K562 (cell line): ENCODE results near the gene RNF141. TPM values are rescaled to one million over a fixed set of nuclear protein-coding genes. Genes with fewer than 3 reads are reported as not detected.

Source experiments
- ARID1B ChIP-seq: fragments of 450-650 bp; IDR thresholded peaks from 2 replicates; pipeline ENCODE4 v1.6.1; 2016; ENCODE audit warnings: antibody characterized with exemption, mild to moderate bottlenecking, inconsistent platforms
- BMI1 ChIP-seq: fragments of 150-350 bp; IDR thresholded peaks from 2 replicates; pipeline ENCODE4 v1.6.1; 2014; ENCODE audit warnings: low read length
- CREB3L1 ChIP-seq: fragments of 450-650 bp; IDR thresholded peaks from 2 replicates; pipeline ENCODE4 v1.6.1; 2014; ENCODE audit warnings: low read depth, mild to moderate bottlenecking, moderate library complexity, borderline replicate concordance
- EWSR1 ChIP-seq: fragments of 450-650 bp; IDR thresholded peaks from 2 replicates; pipeline ENCODE4 v1.6.1; 2018; ENCODE audit warnings: borderline replicate concordance, mild to moderate bottlenecking, low read depth, moderate library complexity; ENCODE audit not compliant: partially characterized antibody
- EZH2 ChIP-seq: IDR thresholded peaks from 2 replicates; pipeline ENCODE4 v1.6.1; 2012; ENCODE audit warnings: low read depth, mild to moderate bottlenecking, inconsistent platforms, low read length, borderline replicate concordance
- FOS ChIP-seq: IDR thresholded peaks from 3 replicates; pipeline ENCODE4 v1.6.1; 2011; ENCODE audit not compliant: insufficient read length; ENCODE audit errors: extremely low read depth
- GATA2 ChIP-seq: sonication (generic); formaldehyde crosslinking; IDR thresholded peaks from 2 replicates; pipeline ENCODE4 v1.4.0; 2020; ENCODE audit warnings: mild to moderate bottlenecking, missing genetic modification reagents
- KAT7 ChIP-seq: sonication (generic); formaldehyde crosslinking; IDR thresholded peaks from 2 replicates; pipeline ENCODE4 v1.8.0; 2022; ENCODE audit warnings: missing genetic modification reagents, mild to moderate bottlenecking, borderline replicate concordance
- MCM7 ChIP-seq, 2 experiments: fragments of 450-650 bp; IDR thresholded peaks; 2 replicates each; pipeline ENCODE4 v1.6.1; 2016 to 2018
- NCOA2 ChIP-seq, 2 experiments: fragments of 450-650 bp; IDR thresholded peaks; 2 replicates each; pipeline ENCODE4 v1.6.1; 2018; ENCODE audit warnings: mild to moderate bottlenecking in 2 of 2, moderate library complexity in 1 of 2; ENCODE audit not compliant: partially characterized antibody in 2 of 2
- PRPF4 ChIP-seq: fragments of 200-400 bp; formaldehyde crosslinking; IDR thresholded peaks from one replicate; pipeline ENCODE4 v1.6.1; 2017; ENCODE audit warnings: low read length, low read depth, mild to moderate bottlenecking; ENCODE audit not compliant: insufficient read depth, poor library complexity, severe bottlenecking
- RUNX1 ChIP-seq: sonication (generic); IDR thresholded peaks from 2 replicates; pipeline ENCODE4 v1.6.1; 2016; ENCODE audit warnings: antibody characterized with exemption, low read depth
- TCF7L2 ChIP-seq: fragments of 150-350 bp; IDR thresholded peaks from 2 replicates; pipeline ENCODE4 v1.6.1; 2016; ENCODE audit warnings: low read depth, mild to moderate bottlenecking, low read length, moderate library complexity
- TRIM28 ChIP-seq: fragments of 450-650 bp; IDR thresholded peaks from 2 replicates; pipeline ENCODE4 v1.6.1; 2017
- TSC22D4 ChIP-seq: fragments of 450-650 bp; IDR thresholded peaks from 2 replicates; pipeline ENCODE4 v1.6.1; 2016; ENCODE audit warnings: missing genetic modification characterization, missing biosample characterization, control low read depth
- ZBTB17 ChIP-seq: fragments of 450-650 bp; formaldehyde crosslinking; IDR thresholded peaks from 2 replicates; pipeline ENCODE4 v1.4.0; 2020; ENCODE audit warnings: mild to moderate bottlenecking
- ZBTB7A ChIP-seq: IDR thresholded peaks from 2 replicates; pipeline ENCODE4 v1.6.1; 2011; ENCODE audit warnings: low read depth, mild to moderate bottlenecking, low read length, moderate library complexity, borderline replicate concordance; ENCODE audit not compliant: control insufficient read depth
- ZNF280A ChIP-seq: fragments of 450-650 bp; IDR thresholded peaks from 2 replicates; pipeline ENCODE4 v1.6.1; 2018; ENCODE audit warnings: mild to moderate bottlenecking, low read depth; ENCODE audit not compliant: partially characterized antibody
- ZNF311 ChIP-seq: fragments of 250-450 bp; sonication (Bioruptor Pico); IDR thresholded peaks from 2 replicates; pipeline ENCODE4 v1.4.0; 2020; ENCODE audit warnings: mild to moderate bottlenecking, moderate library complexity
- ZNF511 ChIP-seq: sonication (generic); formaldehyde crosslinking; IDR thresholded peaks from 2 replicates; pipeline ENCODE4 v1.8.0; 2022; ENCODE audit warnings: mild to moderate bottlenecking, missing genetic modification reagents
- ZNF518B ChIP-seq: fragments of 250-450 bp; sonication (Bioruptor Pico); IDR thresholded peaks from 2 replicates; pipeline ENCODE4 v1.5.0; 2021; ENCODE audit warnings: mild to moderate bottlenecking, moderate library complexity
- ZNF589 ChIP-seq: fragments of 200-800 bp; sonication (Bioruptor generic); IDR thresholded peaks from 2 replicates; pipeline ENCODE4 v1.6.1; 2016; ENCODE audit warnings: low read depth, missing genetic modification characterization, missing compliant biosample characterization
- ZNF77 ChIP-seq: fragments of 250-450 bp; sonication (Bioruptor Pico); IDR thresholded peaks from 2 replicates; pipeline ENCODE4 v1.5.0; 2020
- polyA plus RNA-seq, 8 experiments: library from polyadenylated mRNA; depleted of rRNA in 4 of 8; stranded (reverse) in 5 of 8; unstranded in 3 of 8; fragments of >200 nt; fragmentation: Nextera tagmentation in 2 of 8; fragmentation: Illumina TruSeq in 1 of 8; extraction: Ambion mirVana in 2 of 8; extraction: Trizol in 1 of 8; gene quantifications; 2 replicates each; pipeline versions ENCODE4 v1.2.1 to v1.2.3, GENCODE V29; 2011 to 2014; ENCODE audit warnings: inconsistent platforms in 1 of 8, missing spikeins in 1 of 8
- total RNA-seq, 7 experiments: library from RNA; depleted of rRNA in 6 of 7; stranded (reverse); fragments of >200 nt in 6 of 7; fragmentation: Illumina TruSeq in 2 of 7; extraction: Trizol in 2 of 7; gene quantifications; 2 replicates each; pipeline versions ENCODE4 v1.2.1 to v1.2.3, GENCODE V29; 2011 to 2021; ENCODE audit warnings: low replicate concordance in 1 of 7

The RNF141 gene
- total and polyA plus RNA-seq, 9 of the 15 experiments (the other 6 are each of a cell fraction or from before 2014, with no cell fraction given), result 9.7 to 51.9 (median 18.9) TPM

GRCh38 chr11:10540915-10541560 is at the start of gene RNF141 (continued):
- TF ChIP-seq CREB3L1, result no peak; the same call in 1 of the 2 replicates
- no peak for TF ChIP-seq ZNF518B (CRISPR knock-in tag)
- TF ChIP-seq MCM7 (IDR thresholded peaks at IDR 0.05), result no peak
- no peak for TF ChIP-seq ZNF511 (CRISPR knock-in tag)
- no peak for TF ChIP-seq FOS
- no peak for TF ChIP-seq ZNF311 (CRISPR knock-in tag)
- TF ChIP-seq TRIM28, result no peak
- no peak for TF ChIP-seq NCOA2 (IDR thresholded peaks at IDR 0.05; ENCODE audit: partially characterized antibody in 2 of 2)
- no peak for TF ChIP-seq ZBTB17 (CRISPR knock-in tag)
- no peak for TF ChIP-seq TSC22D4 (tag)
- no peak for TF ChIP-seq TCF7L2
- no peak for TF ChIP-seq EWSR1
- no peak for TF ChIP-seq ARID1B
- TF ChIP-seq BMI1, result peak; percentile 80
- peak; percentile 69; the same call in 1 of the 2 replicates for TF ChIP-seq ZNF589 (CRISPR knock-in tag)
- peak; percentile 97; the same call in 1 of the 2 replicates for TF ChIP-seq KAT7
- no peak for TF ChIP-seq GATA2 (CRISPR knock-in tag)
- peak; percentile 39; the same call in 1 of the 2 replicates for TF ChIP-seq RUNX1
- TF ChIP-seq ZBTB7A, result peak; percentile 25; the same call in 1 of the 2 replicates
- TF ChIP-seq ZNF77, result no peak
- no peak for TF ChIP-seq ZNF280A
- no peak for TF ChIP-seq EZH2
- TF ChIP-seq PRPF4, result no peak
